ENCODE measurements around the gene TICAM2.

- TF ChIP-seq CTCF (IDR thresholded peaks at IDR 0.05; ENCODE audit: insufficient read depth, low read length, poor library complexity, severe bottlenecking) (no peak), EZH2phosphoT487 (conservative IDR thresholded peaks at IDR 0.05; ENCODE audit: low read length) (no peak)
These were observed 24.9 kb downstream of the TICAM2 start for GRCh38 chr5:115577329-115577728.
